HG03196 (cell line): ENCODE data around the gene IFNK.

Experiments
- ATAC-seq: cut with Tn5 transposase; IDR thresholded peaks from one replicate; pipeline ENCODE4 v1.9.1; 2021; ENCODE audit not compliant: unreplicated experiment

IFNK gene

GRCh38 chr9:27572061-27572460 lies 48.0 kb downstream of the IFNK start:
- ATAC-seq, result no peak

- ATAC-seq, result peak; percentile 30
Observed at GRCh38 chr9:27572566-27572917, 48.5 kb downstream of the IFNK start.

- peak; percentile 69 for ATAC-seq
Observed at GRCh38 chr9:27572918-27573633, 49.0 kb downstream of the IFNK start, which contains the start of gene C9orf72. Gene C9orf72, minus strand, starts transcription at chr9:27573481. Its CDS starts 6,361 bp downstream, at chr9:27567120.

GRCh38 chr9:27573634-27574590 lies 49.8 kb downstream of the IFNK start:
- ATAC-seq, result peak; percentile 90
